ENCODE results near the gene TPRX1.
"Not testable (repeated sequence)": the region's sequence is repeated elsewhere in the genome, so short reads cannot be mapped to it uniquely, and the experiment has no call there.

TPRX1 gene, protein sequence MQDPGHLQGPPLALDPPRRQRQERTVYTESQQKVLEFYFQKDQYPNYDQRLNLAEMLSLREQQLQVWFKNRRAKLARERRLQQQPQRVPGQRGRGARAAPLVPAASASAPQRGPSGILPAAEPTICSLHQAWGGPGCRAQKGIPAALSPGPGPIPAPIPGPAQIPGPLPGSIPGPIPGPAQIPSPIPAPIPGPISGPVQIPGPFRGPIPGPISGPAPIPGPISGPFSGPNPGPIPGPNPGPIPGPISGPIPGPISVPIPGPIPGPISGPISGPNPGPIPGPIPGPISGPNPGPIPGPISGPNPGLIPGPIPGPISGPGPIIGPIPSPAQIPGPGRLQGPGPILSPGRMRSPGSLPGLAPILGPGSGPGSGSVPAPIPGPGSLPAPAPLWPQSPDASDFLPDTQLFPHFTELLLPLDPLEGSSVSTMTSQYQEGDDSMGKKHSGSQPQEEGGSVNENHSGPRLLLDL

DNA sequence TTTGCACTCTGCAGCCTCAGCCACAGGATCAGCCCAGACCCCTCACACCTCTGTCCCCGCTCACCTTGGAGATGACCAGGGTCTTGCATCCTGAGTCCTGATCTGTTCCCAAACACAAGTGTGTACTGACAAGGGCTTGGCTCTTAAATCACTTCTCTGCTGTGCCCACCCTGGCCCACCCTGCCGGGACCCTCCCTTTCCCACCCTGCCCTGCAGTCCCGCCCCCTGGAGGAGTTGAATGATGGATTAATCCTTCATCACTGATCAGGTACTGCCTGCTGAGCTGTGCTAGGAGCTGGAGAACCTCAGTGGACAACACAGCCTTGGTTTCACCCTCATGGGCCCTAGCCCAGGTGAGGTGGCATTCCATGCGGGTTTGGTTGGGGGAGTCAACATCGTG lies at the start of gene TPRX1:
Gene TPRX1 (minus strand): TSS at position 101 of the 400 bp plus-strand sequence. CDS start 12 bp downstream, at position 89.
- DNase-seq (ENCODE audit: low read depth) = not testable (repeated sequence)

DNA sequence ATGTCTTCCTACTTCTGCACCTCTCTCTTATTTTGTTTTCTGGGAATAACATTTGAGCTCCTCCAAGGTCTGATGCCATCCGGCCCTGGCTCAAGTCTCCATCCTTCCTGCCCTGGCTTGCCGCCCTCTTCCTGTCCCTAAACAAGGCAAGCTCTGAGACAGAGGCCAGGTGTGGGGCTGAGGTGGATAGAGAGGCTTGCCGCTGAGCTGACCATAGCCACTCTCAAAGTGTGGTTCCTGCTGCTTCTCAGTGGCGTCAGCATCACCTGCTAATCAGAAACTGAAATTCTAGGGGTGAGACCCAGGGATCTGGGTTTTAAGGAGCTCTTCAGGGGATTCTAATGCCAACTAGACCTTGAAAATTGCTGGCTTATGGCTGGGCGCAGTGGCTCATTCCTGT lies 48.7 kb upstream of the TPRX1 start:
- no peak for DNase-seq (ENCODE audit: low read depth)

DNA sequence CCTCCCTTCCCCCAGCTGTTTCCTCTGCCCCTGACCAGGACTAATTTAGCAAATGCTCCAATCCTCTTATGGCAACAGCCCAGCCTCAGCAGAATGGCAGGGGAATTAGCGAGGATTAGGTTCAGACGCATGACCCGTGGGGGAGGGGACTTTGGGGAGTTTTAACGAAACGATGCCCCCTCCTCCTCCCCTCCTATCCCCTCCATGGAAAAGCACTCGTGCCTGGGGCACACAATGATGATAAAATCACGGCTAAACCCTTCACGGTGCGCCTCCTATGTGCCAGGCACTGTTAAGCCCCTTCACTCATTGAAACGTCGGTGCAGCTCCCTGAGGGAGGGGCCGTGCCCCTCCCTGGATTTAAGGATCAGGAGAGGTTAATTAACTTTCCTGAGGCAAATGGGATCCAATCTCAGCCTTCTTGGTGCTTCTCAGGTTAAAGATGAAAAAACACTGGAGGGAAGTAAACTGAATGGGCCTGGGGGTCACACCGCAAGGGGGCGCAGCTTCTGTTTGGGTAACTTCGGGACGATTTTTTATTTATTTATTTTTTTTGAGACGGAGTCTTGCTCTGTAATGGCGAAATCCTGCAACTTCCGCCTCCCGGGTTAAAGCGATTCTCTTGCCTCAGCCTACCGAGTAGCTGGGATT lies 44.6 kb upstream of the TPRX1 start:
- no peak for DNase-seq (ENCODE audit: low read depth)

DNA sequence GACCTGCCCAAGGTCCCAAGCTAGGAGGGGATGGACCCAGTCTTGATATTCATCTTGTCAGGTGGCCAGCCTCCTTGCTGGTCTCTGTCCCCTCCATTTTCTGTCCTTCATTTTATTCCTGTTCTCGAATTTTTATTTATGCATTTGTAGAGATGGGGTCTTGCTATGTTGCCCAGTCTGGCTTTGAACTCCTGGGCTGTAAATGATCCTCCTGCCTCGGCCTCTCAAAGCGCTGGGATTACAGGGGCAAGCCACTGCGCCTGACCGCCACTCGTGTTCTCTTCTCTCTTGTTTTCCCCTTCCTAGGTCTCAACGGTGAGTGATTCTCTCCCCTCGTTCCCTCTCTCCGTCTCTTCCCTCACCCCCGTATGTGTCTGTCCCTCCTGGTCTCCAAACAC lies 44.1 kb upstream of the TPRX1 start:
- no peak for DNase-seq (ENCODE audit: low read depth)

DNA sequence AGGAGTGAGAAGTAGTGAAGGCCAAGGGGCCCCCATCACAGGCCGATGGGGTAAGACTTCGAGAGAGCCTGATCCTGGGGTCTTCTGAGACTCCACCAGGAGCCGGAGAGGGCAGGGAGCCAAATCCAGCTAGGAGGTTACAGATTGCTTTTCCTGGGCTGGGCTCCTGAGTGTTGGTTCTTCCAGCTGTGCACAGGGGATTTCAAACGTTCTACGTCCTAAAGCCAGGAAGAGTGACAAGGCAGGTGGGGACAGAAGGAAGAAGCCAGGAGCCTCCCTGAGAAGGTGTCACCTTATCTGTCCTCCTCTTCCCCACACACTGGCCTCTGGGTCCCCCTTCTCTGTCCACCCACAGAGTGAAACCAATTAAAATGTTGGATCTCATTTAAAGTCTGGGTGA lies 38.6 kb upstream of the TPRX1 start:
- DNase-seq (ENCODE audit: low read depth) = no peak

DNA sequence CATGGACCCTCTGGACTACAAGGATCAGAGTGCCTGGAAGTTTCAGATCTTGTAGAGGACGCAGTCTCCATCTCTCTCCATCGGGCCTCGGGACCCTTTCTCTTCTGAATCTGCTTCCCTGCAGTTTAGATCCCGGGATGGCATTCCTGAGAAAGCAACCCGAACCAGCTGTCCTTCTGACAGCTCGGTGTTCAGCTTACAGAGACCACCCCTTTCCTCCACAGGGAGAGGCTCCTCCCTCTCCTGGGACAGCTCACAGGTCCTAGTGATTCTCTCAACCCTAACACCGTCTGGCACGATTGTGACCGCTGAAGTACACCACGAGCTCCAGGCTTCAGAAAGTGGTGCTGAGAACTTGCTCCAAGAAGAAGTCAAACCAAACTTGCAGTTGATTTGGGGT lies 35.6 kb upstream of the TPRX1 start:
- DNase-seq (ENCODE audit: low read depth) = no peak

DNA sequence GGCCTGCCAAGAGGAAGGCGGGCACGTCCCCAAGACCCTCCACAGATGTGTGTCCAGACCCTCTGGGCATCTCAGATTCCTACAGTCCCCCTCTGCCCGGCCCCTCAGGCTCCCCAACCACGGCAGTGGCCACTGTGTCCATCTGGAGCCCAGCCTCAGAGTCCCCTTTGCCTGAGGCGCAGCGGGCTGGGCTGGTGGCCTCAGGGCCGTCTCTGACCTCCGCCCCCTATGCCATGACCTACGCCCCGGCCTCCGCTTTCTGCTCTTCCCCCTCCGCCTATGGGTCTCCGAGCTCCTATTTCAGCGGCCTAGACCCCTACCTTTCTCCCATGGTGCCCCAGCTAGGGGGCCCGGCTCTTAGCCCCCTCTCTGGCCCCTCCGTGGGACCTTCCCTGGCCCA lies 35.1 kb upstream of the TPRX1 start:
- no peak for DNase-seq (ENCODE audit: low read depth)

DNA sequence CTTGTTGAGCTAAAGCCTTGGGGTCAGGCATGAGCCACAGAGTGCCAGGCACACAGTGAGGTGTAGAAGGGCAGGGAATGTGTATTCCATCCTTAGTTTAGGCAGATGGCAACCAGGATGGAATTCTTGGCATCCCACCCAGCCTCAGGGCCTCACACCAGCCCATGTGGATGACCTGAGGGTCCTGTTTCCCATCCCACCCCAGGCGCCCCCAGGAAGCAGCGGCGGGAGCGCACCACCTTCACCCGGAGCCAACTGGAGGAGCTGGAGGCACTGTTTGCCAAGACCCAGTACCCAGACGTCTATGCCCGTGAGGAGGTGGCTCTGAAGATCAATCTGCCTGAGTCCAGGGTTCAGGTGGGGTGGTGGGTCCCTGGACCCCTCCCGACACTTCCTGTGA lies 31.7 kb upstream of the TPRX1 start:
- DNase-seq (ENCODE audit: low read depth) = no peak

DNA sequence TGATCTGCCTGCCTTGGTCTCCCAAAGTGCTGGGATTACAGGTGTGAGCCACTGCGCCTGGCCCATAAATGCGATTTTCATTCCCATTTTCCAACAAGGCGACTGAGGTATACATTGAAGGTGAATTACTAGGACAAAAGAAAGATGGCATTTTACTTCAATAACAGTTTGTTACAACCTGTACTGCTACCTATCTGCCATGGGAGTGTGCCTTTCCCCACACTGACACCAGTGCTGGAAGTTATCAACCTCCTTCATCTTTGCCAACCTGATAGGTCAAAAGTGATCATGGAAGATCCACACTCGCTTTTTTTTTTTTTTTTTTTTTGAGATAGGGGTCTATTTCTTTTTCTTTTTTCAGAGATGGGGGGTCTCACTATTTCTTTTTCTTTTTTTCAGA lies 28.4 kb upstream of the TPRX1 start:
- DNase-seq (ENCODE audit: low read depth) = no peak

DNA sequence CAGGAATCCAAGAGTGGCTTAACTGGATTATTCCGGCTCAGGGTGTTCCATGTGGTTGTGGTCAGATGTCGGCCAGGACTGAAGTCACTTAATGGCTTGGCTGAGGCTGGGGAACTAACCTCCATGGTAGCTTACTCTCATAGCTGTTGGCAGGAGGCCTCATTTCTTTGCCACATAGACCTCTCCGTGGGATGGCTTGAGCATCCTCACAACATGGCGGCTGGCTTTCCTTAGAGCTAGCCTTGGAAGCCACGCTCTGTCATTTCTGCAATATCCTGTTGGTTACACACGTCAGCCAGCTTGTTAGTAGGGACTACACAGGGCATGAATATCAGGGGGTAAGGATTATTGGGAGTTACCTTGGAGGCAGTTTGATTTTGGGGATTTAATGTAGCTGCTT lies 22.4 kb upstream of the TPRX1 start:
- no peak for DNase-seq (ENCODE audit: low read depth)

DNA sequence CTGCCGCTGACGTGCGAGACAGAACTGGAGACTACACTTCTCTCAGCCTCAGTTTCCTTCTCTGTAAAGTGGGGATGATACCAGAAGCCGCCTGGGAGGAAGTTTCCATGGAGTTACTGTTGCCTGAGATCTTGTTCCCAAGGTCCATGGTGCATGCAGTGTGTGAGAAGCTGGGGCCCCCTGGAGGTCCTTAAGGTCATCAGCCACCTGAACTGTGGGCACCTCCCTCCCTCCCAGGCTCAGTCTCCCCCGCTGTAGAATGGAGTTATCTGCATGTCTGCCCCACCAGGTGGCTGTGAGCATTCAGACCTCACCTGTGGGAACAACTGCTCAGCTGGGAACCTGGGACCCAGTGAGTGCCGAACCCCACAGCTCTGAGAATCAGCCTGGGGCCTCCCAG lies 20.0 kb upstream of the TPRX1 start:
- DNase-seq (ENCODE audit: low read depth) = no peak

DNA sequence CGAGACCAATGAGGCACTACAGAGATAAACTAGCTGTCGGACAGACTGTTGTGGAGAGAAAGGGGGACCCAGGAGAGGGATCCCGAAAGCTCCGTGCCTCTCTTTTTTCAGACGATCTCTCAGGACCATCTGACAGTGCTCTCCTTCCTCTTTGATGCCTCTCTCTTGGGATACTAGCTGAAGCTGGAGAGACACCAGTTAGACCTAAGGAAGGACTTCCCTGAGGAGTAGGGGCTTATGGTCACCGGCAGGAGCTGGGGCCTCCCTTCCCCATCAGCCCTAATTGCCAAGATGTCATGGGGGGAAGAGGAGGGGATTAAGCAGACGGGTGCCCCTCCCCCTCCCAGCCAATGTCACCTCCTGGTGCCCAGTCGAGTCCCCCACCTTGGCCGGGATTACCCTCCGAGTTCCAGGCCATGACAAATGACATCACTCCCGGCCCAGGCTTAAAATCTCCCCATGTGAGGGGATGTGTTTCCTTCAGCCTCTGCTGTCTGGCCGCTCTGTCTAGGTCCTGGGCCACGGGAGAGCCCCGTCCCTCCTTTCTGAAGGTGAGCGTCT lies 17.2 kb upstream of the TPRX1 start, which contains the start of gene CRX:
Gene CRX (plus strand): TSS at position 478 of the 561 bp plus-strand sequence. CDS start 12,507 bp downstream, outside the sequence.
- no peak for DNase-seq (ENCODE audit: low read depth)

DNA sequence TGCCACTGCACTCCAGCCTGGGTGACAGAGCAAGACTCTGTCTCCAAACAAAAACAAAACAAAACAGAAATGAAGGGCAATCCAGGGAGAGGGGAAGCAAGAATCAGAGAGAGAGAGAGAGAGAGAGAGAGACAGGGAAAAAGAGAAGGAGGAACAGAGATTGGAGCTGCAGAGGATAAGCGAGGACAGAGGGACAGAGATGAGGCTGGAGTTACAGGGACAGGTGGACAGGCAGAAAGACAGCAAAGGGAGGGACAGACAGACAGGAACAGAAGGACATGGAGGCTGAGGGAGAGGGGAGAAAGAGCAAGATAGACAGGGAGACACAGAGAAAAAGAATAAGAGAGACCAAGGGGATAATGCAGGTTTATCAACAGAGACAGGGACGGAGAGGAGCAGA lies 16.1 kb upstream of the TPRX1 start:
- no peak for DNase-seq (ENCODE audit: low read depth)

DNA sequence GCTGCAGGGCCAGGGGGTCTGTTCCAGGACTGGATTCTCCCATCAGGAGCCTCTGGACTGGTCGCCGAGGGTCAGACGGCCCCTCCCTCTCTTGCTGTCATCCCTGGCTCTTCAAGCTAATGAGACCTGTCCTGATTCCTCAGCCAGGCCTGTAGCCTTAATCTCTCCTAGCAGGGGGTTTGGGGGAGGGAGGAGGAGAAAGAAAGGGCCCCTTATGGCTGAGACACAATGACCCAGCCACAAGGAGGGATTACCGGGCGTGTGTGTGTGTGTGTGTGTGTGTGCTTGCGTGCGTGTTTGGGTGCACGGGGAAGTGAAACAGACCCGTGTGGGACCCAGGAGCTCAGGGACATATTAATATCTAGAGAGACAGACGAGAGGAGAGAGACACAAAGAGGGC lies 15.5 kb upstream of the TPRX1 start:
- no peak for DNase-seq (ENCODE audit: low read depth)

DNA sequence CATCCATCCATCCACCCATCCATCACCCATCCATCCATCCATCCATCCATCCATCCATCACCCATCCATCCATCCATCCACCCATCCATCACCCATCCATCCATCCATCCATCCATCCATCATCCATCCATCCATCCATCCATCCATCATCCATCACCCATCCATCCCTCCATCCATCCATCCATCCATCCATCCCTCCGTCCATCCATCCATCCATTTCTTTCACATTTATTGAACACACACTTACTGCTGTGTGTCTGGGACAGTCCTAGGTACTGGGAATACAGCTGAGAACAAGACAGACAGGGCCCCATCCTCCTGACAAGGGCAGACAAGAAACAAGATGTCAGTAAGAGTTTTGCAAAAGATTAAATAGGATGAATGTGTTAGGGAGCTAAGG lies 13.9 kb upstream of the TPRX1 start:
- not testable (repeated sequence) for DNase-seq (ENCODE audit: low read depth)

DNA sequence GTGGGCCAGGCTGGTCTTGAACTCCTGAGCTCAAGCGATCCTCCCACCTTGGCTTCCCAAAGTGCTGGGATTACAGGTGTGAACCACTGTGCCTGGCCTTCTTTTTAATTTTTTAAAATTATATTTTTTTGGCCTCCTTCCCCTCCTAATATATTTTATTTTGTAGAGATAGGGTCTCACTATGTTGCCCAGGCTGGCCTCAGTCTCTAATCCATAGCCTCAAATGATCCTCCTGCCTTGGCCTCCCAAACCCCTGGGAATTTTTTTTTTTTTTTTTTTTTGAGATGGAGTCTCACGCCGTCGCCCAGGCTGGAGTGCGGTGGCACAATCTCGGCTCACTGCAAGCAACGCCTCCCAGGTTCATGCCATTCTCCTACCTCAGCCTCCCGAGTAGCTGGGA lies 11.9 kb upstream of the TPRX1 start:
- DNase-seq (ENCODE audit: low read depth) = not testable (repeated sequence)

DNA sequence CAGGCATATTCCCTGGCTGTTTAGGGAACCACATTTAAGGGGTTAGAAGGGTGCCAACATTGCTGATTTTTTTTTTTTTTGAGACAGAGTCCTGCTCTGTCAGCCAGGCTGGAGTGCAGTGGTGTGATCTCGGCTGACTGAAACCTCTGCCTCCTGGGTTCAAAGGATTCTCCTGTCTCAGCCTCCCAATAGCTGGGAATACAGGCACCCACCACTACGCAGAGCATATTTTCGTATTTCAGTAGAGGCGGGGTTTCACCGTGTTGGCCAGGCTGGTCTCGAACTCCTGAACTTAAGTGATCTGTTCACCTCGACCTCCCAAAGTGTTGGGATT lies 9.6 kb upstream of the TPRX1 start:
- no peak for DNase-seq (ENCODE audit: low read depth)

DNA sequence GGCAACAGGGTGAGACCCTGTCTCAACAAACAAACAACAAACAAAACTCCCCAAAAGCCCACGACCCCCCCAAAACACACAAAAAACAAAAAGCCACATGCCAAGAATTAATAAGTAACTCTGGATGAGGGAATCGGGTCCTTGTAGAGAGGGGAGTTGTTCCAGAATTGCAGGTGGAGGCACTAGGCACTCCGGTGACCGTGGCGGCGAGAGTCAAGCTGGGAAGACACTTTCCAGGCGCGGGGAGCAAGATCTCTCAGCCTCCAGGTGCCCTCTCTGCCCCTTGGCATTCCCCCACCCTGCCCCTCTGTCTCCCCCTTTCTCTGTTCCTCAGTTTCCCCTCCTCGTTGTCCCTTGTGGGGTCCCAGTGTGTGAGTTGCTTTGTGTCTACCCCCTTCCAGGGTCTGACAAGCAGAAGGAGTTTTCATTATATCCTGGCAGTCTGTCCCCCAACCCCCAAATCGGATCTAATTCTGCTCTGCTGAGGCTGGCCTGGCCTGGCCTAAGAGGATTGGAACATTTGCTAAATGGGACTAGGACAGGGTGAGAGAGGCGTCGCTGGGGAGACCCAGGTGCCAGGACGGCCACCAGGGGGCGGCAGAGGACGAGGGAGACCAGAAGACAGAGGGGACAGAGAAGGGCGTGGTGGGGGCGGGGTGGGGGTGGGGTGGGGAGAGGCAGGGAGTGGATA lies 9.1 kb upstream of the TPRX1 start:
- DNase-seq (ENCODE audit: low read depth) = no peak

DNA sequence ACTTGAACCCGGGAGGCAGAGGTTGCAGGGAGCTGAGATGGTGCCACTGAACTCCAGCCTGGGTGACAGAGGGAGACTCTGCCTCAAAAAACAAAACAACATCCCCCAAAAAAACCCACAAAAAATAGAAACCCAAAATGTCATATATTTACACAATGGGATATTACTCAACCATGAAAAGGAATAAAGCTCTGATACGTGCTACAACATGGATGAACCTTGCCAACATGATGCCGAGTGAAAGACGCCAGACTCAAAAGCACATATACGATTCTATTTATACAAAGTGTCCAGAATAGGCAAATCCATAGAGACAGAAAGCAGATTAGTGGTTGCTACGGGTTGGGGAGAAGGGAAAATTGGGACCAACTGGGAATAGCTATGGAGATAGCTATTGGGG lies 2.1 kb upstream of the TPRX1 start:
- DNase-seq (ENCODE audit: low read depth) = no peak

DNA sequence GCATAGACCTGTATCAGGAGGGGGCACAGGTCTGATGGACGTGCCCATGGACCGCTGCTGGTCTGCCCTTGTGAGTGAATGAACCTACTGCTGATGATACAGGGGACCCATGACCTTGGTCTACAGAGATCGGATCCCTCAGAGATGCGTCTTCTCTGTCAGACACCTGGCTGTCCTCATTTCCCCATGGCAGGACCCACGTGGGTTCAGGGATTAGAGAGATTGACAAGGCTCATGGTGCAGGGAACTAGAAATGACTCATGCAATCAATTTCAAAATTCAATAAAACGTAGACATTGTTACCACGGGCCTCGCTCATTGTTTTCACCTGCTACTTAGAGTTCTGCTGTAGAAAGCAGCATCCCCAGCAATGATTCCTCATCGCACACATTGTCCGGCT lies 962 bp upstream of the TPRX1 start:
- no peak for DNase-seq (ENCODE audit: low read depth)

DNA sequence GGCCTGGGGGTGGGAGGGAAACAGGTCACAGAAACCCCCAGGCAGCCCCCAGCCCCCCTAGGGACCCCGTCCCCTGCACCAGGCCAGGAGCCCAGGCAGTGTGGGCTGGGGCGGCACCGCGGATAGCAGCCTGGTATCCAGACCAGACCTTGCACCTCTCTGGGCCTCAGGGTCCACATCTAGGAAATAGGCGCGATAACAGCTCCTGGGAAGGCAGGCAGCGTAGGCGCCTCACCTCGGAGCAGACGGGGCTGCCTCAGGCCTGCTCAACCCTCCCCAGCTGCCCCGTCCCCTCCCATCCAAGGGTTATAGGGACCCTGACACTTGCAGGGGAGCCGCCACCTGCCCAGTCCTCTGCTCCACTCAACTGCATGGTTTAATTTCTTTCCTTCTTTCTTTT lies 680 bp downstream of the TPRX1 start:
- DNase-seq (ENCODE audit: low read depth) = not testable (repeated sequence)

DNA sequence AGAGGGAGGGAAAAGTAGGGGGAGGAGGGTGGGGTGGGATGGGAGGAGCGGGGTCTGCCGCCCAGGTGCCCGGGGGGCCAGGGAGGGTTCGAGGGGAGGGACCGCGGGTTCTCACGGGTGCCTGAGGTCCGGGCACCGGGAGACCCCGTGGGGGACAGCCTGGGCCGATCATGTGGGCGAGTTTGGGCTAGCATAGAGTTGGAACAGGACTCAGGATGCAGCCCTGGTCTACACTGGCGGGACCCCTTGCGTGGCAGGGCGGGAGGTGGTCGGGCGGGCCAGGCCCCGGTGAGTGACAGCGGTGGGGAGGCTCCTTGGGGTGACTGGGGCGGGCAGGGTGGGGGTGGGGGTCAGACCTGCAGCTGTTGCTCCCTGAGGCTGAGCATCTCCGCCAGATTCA lies 1.2 kb downstream of the TPRX1 start:
- DNase-seq (ENCODE audit: low read depth) = not testable (repeated sequence)
